ENCODE data around the gene BHMT2. TPM values are rescaled to one million over a fixed set of nuclear protein-coding genes. Genes with fewer than 3 reads are reported as not detected.

BHMT2 gene
- total and polyA plus RNA-seq, 2 of the 13 experiments (the other 11 are each of a cell fraction or from before 2014, with no cell fraction given): 13.8 to 18.8 TPM

DNA sequence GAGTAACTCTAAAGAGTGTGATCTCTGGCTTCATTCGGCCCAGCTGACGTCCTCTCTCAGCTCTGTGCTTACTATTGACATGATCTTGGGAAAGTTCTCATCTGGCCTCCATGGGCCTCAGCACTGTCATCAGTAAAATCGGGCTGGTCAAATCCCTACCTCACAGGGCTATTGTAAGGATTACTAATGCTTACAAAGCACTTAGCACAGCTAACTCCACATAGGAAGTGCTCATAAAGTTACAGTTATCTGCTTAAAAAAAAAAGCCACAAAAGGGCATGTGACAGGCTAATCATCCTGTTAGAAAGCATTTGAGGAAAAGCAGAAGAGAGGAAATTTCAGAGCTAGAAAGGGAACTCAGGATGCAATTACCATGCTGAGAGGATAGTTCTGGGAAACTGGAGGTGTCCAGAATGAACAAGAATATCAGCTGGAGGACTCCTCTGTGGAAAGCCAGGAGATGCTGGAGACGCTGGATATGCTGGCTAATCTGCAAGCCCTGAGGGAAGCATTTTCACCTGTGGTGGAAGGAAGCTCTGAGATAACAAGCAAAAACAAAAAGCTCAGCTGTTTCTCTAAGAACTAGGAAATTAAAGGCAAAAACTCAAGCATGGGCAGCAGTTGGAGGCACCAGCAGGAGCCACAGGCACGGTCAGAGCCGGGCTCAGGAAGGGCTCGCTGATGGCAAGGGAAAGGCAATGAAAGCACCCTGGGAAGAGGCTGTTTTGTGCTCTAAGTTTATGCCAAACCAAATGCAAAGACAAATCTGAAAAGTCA lies 37.6 kb downstream of the BHMT2 start:
- Histone ChIP-seq H3K4me1 (ENCODE audit: insufficient read depth, low read length) (peaks cover 68% of the 10 kb centered on the region), H3K27me3 (ENCODE audit: control insufficient read depth in 1 of 2, insufficient read depth in 2 of 2, low read length in 2 of 2) (peaks cover 0 to 6% of the 10 kb centered on the region in 2 experiments; a peak in 3 of 5 replicates), H3K27ac (ENCODE audit: extremely low read length, insufficient read depth, low read length) (peak overlapping the region; percentile 46), H4K20me1 (ENCODE audit: insufficient read depth, low read length) (no peaks in the 10 kb centered on the region), H3K4me2 (ENCODE audit: low read depth, low read length) (peak overlapping the region; percentile 75), H3K9ac (ENCODE audit: insufficient read depth, low read depth, low read length) (no peak overlapping the region; the same call in 1 of the 2 replicates), H3K36me3 (replicated peaks in 1 of 2; ENCODE audit: control insufficient read depth in 1 of 2, insufficient read depth in 2 of 2, low read length in 2 of 2) (no peaks in the 10 kb centered on the region), H3K4me3 (replicated peaks in 1 of 3; ENCODE audit: insufficient read depth in 1 of 3, low read depth in 2 of 3, low read length in 3 of 3) (peak overlapping the region in 2 of 3 experiments; percentile 45 to 51; a peak in 3 of 6 replicates), H2AFZ (ENCODE audit: low read length) (peak overlapping the region; percentile 35), H3K79me2 (ENCODE audit: insufficient read depth, low read length) (no peaks in the 10 kb centered on the region), H3K9me3 (ENCODE audit: low read length) (no peaks in the 10 kb centered on the region)
- no TSS peak for BruUV-seq (replicated peaks)
- in situ Hi-C loops (cut with HindIII; ENCODE audit: extremely low pct_ligation_motif_present, low pct_unique_long_range_greater_than_20kb): no loop called here
- ChIA-PET POLR2A (interaction anchor here (0.9 kb wide), 1 partner anchor 26 kb away, joined by 3 read pairs; no protein-coding TSS in a partner anchor), CTCF (ENCODE audit: low intra/inter-chr PET ratio, low total read pairs) (no interaction called here)
- TF ChIP-seq, protein P1, sequence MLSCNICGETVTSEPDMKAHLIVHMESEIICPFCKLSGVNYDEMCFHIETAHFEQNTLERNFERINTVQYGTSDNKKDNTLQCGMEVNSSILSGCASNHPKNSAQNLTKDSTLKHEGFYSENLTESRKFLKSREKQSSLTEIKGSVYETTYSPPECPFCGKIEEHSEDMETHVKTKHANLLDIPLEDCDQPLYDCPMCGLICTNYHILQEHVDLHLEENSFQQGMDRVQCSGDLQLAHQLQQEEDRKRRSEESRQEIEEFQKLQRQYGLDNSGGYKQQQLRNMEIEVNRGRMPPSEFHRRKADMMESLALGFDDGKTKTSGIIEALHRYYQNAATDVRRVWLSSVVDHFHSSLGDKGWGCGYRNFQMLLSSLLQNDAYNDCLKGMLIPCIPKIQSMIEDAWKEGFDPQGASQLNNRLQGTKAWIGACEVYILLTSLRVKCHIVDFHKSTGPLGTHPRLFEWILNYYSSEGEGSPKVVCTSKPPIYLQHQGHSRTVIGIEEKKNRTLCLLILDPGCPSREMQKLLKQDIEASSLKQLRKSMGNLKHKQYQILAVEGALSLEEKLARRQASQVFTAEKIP (CRISPR knock-in tag; IDR thresholded peaks at IDR 0.05; ENCODE audit: borderline replicate concordance): no peak
- no peak for TF ChIP-seq CC2D1A (CRISPR knock-in tag; IDR thresholded peaks at IDR 0.05)
- TF ChIP-seq MAFK (conservative IDR thresholded peaks at IDR 0.05 in 1 of 2, IDR thresholded peaks at IDR 0.05 in 1 of 2; ENCODE audit: low read length in 2 of 2): 0 out of 4 replicates have a peak, but pooled peaks of 1 of the 2 experiments have one; percentile 1
- TF ChIP-seq, protein P2, sequence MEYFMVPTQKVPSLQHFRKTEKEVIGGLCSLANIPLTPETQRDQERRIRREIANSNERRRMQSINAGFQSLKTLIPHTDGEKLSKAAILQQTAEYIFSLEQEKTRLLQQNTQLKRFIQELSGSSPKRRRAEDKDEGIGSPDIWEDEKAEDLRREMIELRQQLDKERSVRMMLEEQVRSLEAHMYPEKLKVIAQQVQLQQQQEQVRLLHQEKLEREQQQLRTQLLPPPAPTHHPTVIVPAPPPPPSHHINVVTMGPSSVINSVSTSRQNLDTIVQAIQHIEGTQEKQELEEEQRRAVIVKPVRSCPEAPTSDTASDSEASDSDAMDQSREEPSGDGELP (IDR thresholded peaks at IDR 0.05; ENCODE audit: borderline replicate concordance, low read depth): 0 out of 2 replicates have a peak, but pooled peaks have one; percentile 10
- TF ChIP-seq, protein P3, sequence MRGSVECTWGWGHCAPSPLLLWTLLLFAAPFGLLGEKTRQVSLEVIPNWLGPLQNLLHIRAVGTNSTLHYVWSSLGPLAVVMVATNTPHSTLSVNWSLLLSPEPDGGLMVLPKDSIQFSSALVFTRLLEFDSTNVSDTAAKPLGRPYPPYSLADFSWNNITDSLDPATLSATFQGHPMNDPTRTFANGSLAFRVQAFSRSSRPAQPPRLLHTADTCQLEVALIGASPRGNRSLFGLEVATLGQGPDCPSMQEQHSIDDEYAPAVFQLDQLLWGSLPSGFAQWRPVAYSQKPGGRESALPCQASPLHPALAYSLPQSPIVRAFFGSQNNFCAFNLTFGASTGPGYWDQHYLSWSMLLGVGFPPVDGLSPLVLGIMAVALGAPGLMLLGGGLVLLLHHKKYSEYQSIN (CRISPR knock-in tag; IDR thresholded peaks at IDR 0.05; ENCODE audit: borderline replicate concordance): no peak
- TF ChIP-seq REPIN1 (CRISPR knock-in tag; IDR thresholded peaks at IDR 0.05; ENCODE audit: borderline replicate concordance, low read depth): peak; percentile 43; the same call in 1 of the 2 replicates
- no peak for DNase-seq (ENCODE audit: low spot score)
- intact Hi-C loops (cut with micrococcal nuclease; ENCODE audit: unreplicated experiment): no loop called here
- FAIRE-seq: no peak
- 4% methylated on average over 7 of the region's 7 CpGs for WGBS (ENCODE audit: low lambda C conversion rate)
- peak; percentile 61 for ATAC-seq
